ENCODE measurements around the gene OR3A3. TPM values are rescaled to one million over a fixed set of nuclear protein-coding genes. Genes with fewer than 3 reads are reported as not detected.
"Not testable (repeated sequence)": the region's sequence is repeated elsewhere in the genome, so short reads cannot be mapped to it uniquely, and the experiment has no call there.

Gene OR3A3
- total RNA-seq, 1 donor from 2014 or later: not detected

GRCh38 chr17:3433741-3434140 lies 22.6 kb downstream of the OR3A3 start, which contains the start of gene OR1E2:
Gene OR1E2 (minus strand): TSS chr17:3433841. CDS start chr17:3433841, 0 bp downstream.
- Histone ChIP-seq H3K27ac (replicated peaks) (no peak within 1 kb of the TSS), H3K27me3 (ENCODE audit: low read depth) (peaks cover 4% of the 10 kb centered on the region), H3K9me3 (replicated peaks) (peaks cover 18% of the 10 kb centered on the region), H3K4me3 (no peak within 1 kb of the TSS), H3K4me1 (no peaks in the 10 kb centered on the region), H3K36me3 (no peaks in the 10 kb centered on the region)
- no peak for DNase-seq
- intact Hi-C loops (cut with micrococcal nuclease): no loop called here
- TF ChIP-seq CTCF (IDR thresholded peaks at IDR 0.05; ENCODE audit: borderline replicate concordance): no peak

- DNase-seq: no peak
- intact Hi-C loops (cut with micrococcal nuclease): no loop called here
- TF ChIP-seq CTCF (IDR thresholded peaks at IDR 0.05; ENCODE audit: borderline replicate concordance): no peak
- Histone ChIP-seq H3K27me3 (ENCODE audit: low read depth) (peaks cover 8% of the 10 kb centered on the region), H3K36me3 (no peaks in the 10 kb centered on the region), H3K4me3 (no peak overlapping the region), H3K27ac (replicated peaks) (no peak overlapping the region), H3K4me1 (no peaks in the 10 kb centered on the region), H3K9me3 (replicated peaks) (no peaks in the 10 kb centered on the region)
Measured at GRCh38 chr17:3438368-3438767, 27.2 kb downstream of the OR3A3 start.

GRCh38 chr17:3440451-3440850 lies 29.3 kb downstream of the OR3A3 start:
- intact Hi-C loops (cut with micrococcal nuclease): no loop called here
- peaks cover 8% of the 10 kb centered on the region for H3K27me3 ChIP-seq (ENCODE audit: low read depth)
- H3K36me3 ChIP-seq: no peaks in the 10 kb centered on the region
- H3K4me3 ChIP-seq: no peak overlapping the region
- no peak overlapping the region for H3K27ac ChIP-seq (replicated peaks)
- H3K4me1 ChIP-seq: no peaks in the 10 kb centered on the region
- no peak for DNase-seq
- no peak for TF ChIP-seq CTCF (IDR thresholded peaks at IDR 0.05; ENCODE audit: borderline replicate concordance)
- H3K9me3 ChIP-seq (replicated peaks): no peaks in the 10 kb centered on the region

DNA sequence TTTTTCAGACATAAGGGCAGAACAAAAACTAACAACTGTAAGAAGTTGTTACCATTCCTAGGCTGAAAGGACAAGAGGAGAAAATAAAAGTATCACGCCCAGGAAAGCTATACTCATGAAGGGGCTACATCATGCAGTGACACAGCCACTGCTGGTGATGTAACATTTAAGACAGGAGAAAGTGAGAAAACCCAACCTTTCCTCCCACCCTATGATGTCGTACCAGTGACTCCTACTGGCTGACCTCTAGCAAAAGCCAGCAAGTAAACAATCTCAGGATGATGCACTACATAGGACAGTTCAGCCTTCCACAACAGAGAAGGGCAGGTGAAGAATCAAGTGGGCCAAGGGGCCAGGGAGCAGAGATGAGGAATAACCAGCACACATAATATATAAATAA lies 36.5 kb downstream of the OR3A3 start:
- Histone ChIP-seq H3K27ac (replicated peaks) (no peak overlapping the region), H3K4me1 (no peaks in the 10 kb centered on the region)

GRCh38 chr17:3448059-3448665 lies 37.0 kb downstream of the OR3A3 start:
- Histone ChIP-seq H3K4me1 (no peaks in the 10 kb centered on the region), H3K36me3 (no peaks in the 10 kb centered on the region), H3K9me3 (replicated peaks) (no peaks in the 10 kb centered on the region), H3K27ac (replicated peaks) (no peak overlapping the region), H3K4me3 (no peak overlapping the region), H3K27me3 (ENCODE audit: low read depth) (no peaks in the 10 kb centered on the region)
- intact Hi-C loops (cut with micrococcal nuclease): no loop called here
- no peak for TF ChIP-seq CTCF (IDR thresholded peaks at IDR 0.05; ENCODE audit: borderline replicate concordance)
- no peak for DNase-seq

More for the DNA sequence above, 36.5 kb downstream of the OR3A3 start:
- H3K4me3 ChIP-seq: no peak overlapping the region
- no peaks in the 10 kb centered on the region for H3K9me3 ChIP-seq (replicated peaks)
- no peak for DNase-seq
- H3K36me3 ChIP-seq: no peaks in the 10 kb centered on the region
- no peak for TF ChIP-seq CTCF (IDR thresholded peaks at IDR 0.05; ENCODE audit: borderline replicate concordance)
- intact Hi-C loops (cut with micrococcal nuclease): no loop called here
- no peaks in the 10 kb centered on the region for H3K27me3 ChIP-seq (ENCODE audit: low read depth)

DNA sequence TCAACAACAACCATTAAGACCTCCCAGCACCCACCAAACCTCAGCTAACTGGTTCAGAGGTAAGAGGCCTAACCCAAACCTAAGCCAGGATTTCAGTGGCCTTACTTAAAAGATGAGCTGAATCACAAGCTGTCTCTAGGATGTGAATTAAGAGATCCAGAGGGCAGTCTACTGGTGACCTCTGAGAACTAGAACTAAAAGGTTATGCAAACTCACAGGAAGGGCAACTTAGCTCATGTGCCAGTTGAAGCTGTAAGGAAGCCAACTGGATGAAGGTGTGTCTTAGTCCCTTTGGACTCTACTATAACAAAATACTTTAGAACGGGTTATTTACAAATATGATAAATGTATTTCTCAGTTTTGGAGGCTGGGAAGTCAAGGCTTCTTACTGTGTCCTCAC lies 55.2 kb downstream of the OR3A3 start:
- DNase-seq; H3K27me3 ChIP-seq (ENCODE audit: low read depth); H3K4me3 ChIP-seq; H3K4me1 ChIP-seq; H3K27ac ChIP-seq (replicated peaks); H3K36me3 ChIP-seq; H3K9me3 ChIP-seq (replicated peaks); intact Hi-C loops (cut with micrococcal nuclease): not testable (repeated sequence)

All from left ventricle myocardium inferior (tissue), 1 donor.